Endothelial cell (in vitro differentiated cells): Measurements from ENCODE around the gene SCAF8. TPM values are rescaled to one million over a fixed set of nuclear protein-coding genes. Genes with fewer than 3 reads are reported as not detected.
A peak's percentile ranks its signal among the peaks of the same experiment; 100 is the strongest.

Experiments
- DNase-seq: peaks from one replicate; pipeline ENCODE4 v3.0.0; 2021; ENCODE audit warnings: low spot score
- H3K27ac Mint-ChIP-seq: one replicate; pipeline ENCODE4 v1.8.0; 2021; ENCODE audit warnings: mixed read lengths, inconsistent platforms; ENCODE audit not compliant: unreplicated experiment
- H3K27me3 Mint-ChIP-seq: one replicate; pipeline ENCODE4 v1.8.0; 2021; ENCODE audit warnings: mild to moderate bottlenecking, moderate library complexity, mixed read lengths, inconsistent platforms; ENCODE audit not compliant: unreplicated experiment
- H3K36me3 Mint-ChIP-seq: one replicate; pipeline ENCODE4 v1.8.0; 2021; ENCODE audit warnings: mild to moderate bottlenecking, low read depth, mixed read lengths, inconsistent platforms; ENCODE audit not compliant: unreplicated experiment
- H3K4me1 Mint-ChIP-seq: one replicate; pipeline ENCODE4 v1.8.0; 2021; ENCODE audit warnings: mild to moderate bottlenecking, mixed read lengths, inconsistent platforms; ENCODE audit not compliant: unreplicated experiment
- H3K4me3 Mint-ChIP-seq: one replicate; pipeline ENCODE4 v1.8.0; 2021; ENCODE audit warnings: mild to moderate bottlenecking, mixed read lengths, inconsistent platforms; ENCODE audit not compliant: unreplicated experiment
- H3K9me3 Mint-ChIP-seq: one replicate; pipeline ENCODE4 v1.8.0; 2021; ENCODE audit warnings: mixed read lengths, inconsistent platforms; ENCODE audit not compliant: unreplicated experiment
- total RNA-seq: library from RNA; stranded (reverse); fragmentation: NEBNext Ultra II Directional; extraction: Animal tissue kit (Norgen Biotek cat#: 25700); gene quantifications from one replicate; pipeline ENCODE4 v1.2.1, GENCODE V29; 2021; ENCODE audit not compliant: unreplicated experiment
- TF ChIP-seq, protein P1 (sequence below): fragments of 200-600 bp; sonication (generic); IDR thresholded peaks from one replicate; pipeline ENCODE4 v1.5.0; 2021; ENCODE audit warnings: antibody characterized with exemption; ENCODE audit not compliant: unreplicated experiment

SCAF8 gene
- total RNA-seq, 1 donor from 2014 or later: 51.4 TPM

DNA sequence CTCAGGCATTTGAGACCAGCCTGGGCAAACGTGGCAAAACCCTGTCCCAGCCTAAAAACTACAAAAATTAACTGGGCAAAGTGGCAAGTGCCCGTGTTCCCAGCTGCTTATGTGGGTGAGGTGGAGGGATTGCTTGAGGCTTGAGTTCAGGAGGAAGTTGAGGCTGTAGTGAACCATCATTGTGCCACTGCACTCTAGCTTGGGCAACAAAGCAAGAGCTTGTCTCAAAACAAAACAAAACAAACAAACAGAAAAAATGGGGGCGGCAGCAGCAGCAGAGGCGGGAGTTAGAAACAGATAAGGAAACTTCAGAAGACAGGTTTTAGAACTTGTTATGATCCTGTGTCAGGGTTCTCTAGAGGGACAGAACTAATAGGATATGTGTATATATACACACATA, 49.0 kb downstream of the SCAF8 start:
- H3K27me3 Mint-ChIP-seq: peaks cover 4% of the 10 kb centered on the region
- TF ChIP-seq, protein P1, sequence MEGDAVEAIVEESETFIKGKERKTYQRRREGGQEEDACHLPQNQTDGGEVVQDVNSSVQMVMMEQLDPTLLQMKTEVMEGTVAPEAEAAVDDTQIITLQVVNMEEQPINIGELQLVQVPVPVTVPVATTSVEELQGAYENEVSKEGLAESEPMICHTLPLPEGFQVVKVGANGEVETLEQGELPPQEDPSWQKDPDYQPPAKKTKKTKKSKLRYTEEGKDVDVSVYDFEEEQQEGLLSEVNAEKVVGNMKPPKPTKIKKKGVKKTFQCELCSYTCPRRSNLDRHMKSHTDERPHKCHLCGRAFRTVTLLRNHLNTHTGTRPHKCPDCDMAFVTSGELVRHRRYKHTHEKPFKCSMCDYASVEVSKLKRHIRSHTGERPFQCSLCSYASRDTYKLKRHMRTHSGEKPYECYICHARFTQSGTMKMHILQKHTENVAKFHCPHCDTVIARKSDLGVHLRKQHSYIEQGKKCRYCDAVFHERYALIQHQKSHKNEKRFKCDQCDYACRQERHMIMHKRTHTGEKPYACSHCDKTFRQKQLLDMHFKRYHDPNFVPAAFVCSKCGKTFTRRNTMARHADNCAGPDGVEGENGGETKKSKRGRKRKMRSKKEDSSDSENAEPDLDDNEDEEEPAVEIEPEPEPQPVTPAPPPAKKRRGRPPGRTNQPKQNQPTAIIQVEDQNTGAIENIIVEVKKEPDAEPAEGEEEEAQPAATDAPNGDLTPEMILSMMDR: no peak
- H3K4me1 Mint-ChIP-seq: peaks cover 5% of the 10 kb centered on the region
- peak overlapping the region; percentile 24 for H3K4me3 Mint-ChIP-seq
- peak overlapping the region; percentile 67 for H3K27ac Mint-ChIP-seq
- no peak for DNase-seq
- H3K36me3 Mint-ChIP-seq: peaks cover 8% of the 10 kb centered on the region
- H3K9me3 Mint-ChIP-seq: no peaks in the 10 kb centered on the region

DNA sequence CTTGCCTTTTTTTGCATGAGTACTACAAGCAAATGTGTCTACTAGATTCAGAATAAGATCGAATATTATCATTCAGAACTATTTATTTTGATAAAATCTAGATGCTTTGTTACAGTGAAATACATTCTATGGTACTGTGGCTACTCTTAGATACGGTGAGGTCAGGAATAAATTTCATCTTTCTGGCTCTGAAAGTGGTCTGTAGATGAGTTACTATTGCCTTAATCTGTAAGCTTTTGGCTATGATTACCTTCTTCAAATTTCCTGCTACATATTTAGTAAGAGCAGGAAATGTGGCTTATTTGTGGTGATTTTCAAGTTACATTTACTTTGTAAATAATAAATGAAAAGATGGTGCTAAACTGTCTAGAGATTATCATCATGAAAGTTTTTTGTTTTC, 50.0 kb downstream of the SCAF8 start:
- Mint-ChIP-seq H3K4me3 (no peak overlapping the region), H3K36me3 (peaks cover 8% of the 10 kb centered on the region), H3K27me3 (peaks cover 4% of the 10 kb centered on the region), H3K4me1 (peaks cover 5% of the 10 kb centered on the region), H3K9me3 (no peaks in the 10 kb centered on the region), H3K27ac (peak overlapping the region; percentile 8)
- DNase-seq: no peak
- TF ChIP-seq, protein P1: no peak

DNA sequence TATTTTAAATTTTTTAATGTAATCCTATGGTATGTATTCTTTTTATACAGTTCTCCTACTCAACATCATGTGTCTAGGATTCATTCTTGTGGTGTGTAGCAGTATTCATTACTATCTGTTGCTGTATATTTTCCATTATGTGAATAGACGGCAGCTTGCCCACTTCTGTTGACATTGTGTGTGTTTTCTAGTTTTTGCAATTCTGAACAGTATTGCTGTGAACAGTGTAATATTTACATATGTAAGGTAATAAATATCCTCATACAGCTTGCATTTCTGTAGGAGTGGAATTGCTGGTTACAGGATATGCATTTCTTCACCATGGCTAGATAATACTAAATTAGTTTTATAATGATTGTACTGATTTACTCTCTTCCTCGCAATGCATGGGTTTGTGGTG, 51.9 kb downstream of the SCAF8 start:
- H3K4me1 Mint-ChIP-seq: peaks cover 5% of the 10 kb centered on the region
- no peak overlapping the region for H3K27ac Mint-ChIP-seq
- DNase-seq: no peak
- H3K4me3 Mint-ChIP-seq: no peak overlapping the region
- no peaks in the 10 kb centered on the region for H3K9me3 Mint-ChIP-seq
- peaks cover 1% of the 10 kb centered on the region for H3K27me3 Mint-ChIP-seq
- peaks cover 8% of the 10 kb centered on the region for H3K36me3 Mint-ChIP-seq
- TF ChIP-seq, protein P1: no peak

DNA sequence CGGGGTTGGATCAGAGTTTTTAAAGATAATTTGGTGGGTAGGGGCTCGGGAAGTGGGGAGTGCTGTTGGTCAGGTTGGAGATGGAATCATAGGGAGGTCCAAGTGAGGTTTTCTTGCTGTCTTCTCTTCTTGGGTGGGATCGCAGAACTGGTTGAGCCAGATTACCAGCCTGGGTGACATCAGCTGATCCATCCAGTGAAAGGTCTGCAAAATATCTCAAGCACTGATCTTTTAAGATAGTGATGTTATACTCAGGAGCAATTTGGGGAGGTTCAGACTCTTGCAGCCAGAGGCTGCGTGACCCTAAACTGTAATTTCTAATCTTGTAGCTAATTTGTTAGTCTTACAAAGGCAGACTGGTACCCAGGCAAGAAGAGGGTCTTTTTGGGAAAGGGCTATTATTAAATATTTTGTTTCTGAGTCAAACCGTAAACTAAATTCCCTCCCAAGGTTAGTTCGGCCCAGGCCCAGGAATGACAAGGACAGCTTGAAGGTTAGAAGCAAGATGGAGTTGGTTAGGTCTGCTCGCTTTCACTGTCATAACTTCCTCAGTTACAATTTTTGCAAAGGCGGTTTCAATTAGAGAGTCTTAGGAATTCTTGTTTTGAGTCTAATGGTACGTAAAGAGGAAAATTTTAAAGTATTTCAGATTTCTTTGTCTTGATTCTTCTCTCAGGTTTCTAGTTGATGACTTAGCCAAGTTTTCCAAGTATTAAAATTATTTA, 53.1 kb downstream of the SCAF8 start:
- H3K4me3 Mint-ChIP-seq: no peak overlapping the region
- no peak overlapping the region for H3K27ac Mint-ChIP-seq
- peaks cover under 1% of the 10 kb centered on the region for H3K27me3 Mint-ChIP-seq
- TF ChIP-seq, protein P1: no peak
- DNase-seq: no peak
- peaks cover 5% of the 10 kb centered on the region for H3K36me3 Mint-ChIP-seq
- peaks cover 5% of the 10 kb centered on the region for H3K4me1 Mint-ChIP-seq
- H3K9me3 Mint-ChIP-seq: no peaks in the 10 kb centered on the region

DNA sequence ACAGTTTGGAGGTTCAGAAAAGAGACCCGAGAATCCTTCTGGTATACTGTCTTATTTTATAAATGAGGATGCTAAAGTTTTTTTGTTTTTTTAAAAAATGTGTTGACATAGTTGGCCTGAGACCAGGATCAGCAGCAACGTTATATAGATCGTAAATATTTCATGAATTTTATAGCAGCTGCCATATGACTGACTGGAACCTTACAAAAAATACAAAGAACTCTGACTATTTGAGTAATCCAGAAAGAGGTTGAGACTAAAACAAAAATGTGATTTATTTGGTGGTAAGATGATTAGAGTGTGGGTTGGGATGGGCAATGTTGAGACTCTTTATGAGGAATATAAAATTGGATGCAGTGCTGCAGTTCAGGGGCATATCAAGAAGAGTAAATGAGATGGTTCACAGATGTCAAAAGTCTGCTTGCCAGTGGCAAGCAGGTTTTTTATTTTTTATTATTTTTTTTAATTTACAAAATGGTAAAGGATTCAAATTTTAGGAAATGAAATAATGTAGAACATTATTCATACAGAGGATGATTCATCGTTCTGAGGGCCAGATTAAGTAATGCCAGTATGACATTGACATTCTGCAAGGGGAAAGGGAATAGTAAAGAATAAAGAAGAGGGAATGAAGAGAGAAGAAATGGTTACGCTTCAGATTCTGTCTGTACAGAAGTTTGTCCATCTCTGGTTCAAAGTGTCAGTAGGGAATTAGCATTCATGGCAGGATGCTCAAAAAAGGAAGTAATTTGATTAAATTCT, 58.5 kb downstream of the SCAF8 start:
- H3K4me1 Mint-ChIP-seq: peaks cover 5% of the 10 kb centered on the region

More for the DNA sequence above, 58.5 kb downstream of the SCAF8 start:
- Mint-ChIP-seq H3K4me3 (no peak overlapping the region), H3K27me3 (no peaks in the 10 kb centered on the region), H3K27ac (no peak overlapping the region), H3K9me3 (no peaks in the 10 kb centered on the region), H3K36me3 (no peaks in the 10 kb centered on the region)
- no peak for DNase-seq
- TF ChIP-seq, protein P1: no peak
